HG03175 (cell line): ENCODE data around the gene H2AZ2.

ENCODE experiments used
- ATAC-seq: cut with Tn5 transposase; IDR thresholded peaks from one replicate; pipeline ENCODE4 v1.9.1; 2021; ENCODE audit warnings: mild to moderate bottlenecking, moderate library complexity; ENCODE audit not compliant: unreplicated experiment

Gene H2AZ2

GRCh38 chr7:44847920-44848634 lies at the start of gene H2AZ2:
TSS of gene H2AZ2 (minus strand) at chr7:44848087. CDS start at chr7:44847971, 116 bp downstream.
- peak; percentile 87 for ATAC-seq

GRCh38 chr7:44897309-44897708 lies 49.4 kb upstream of the H2AZ2 start:
- ATAC-seq: no peak

- ATAC-seq: no peak
Observed at GRCh38 chr7:44894888-44895580, 47.1 kb upstream of the H2AZ2 start.

GRCh38 chr7:44893710-44894234 lies 45.9 kb upstream of the H2AZ2 start:
- ATAC-seq: no peak

GRCh38 chr7:44891791-44892190 lies 43.9 kb upstream of the H2AZ2 start:
- ATAC-seq: no peak

GRCh38 chr7:44891372-44891771 lies 43.5 kb upstream of the H2AZ2 start:
- no peak for ATAC-seq

- no peak for ATAC-seq
Observed at GRCh38 chr7:44889086-44889781, 41.3 kb upstream of the H2AZ2 start.

- ATAC-seq: no peak
Observed at GRCh38 chr7:44887293-44887692, 39.4 kb upstream of the H2AZ2 start.

- peak; percentile 86 for ATAC-seq
Observed at GRCh38 chr7:44885394-44886317, 37.8 kb upstream of the H2AZ2 start, which contains the start of gene PURB. TSS of gene PURB (minus strand) at chr7:44885530. CDS start at chr7:44885348, 182 bp downstream.

- peak; percentile 30 for ATAC-seq
Observed at GRCh38 chr7:44884621-44885393, 36.9 kb upstream of the H2AZ2 start.

- ATAC-seq: no peak
Observed at GRCh38 chr7:44883961-44884620, 36.2 kb upstream of the H2AZ2 start.

- no peak for ATAC-seq
Observed at GRCh38 chr7:44882899-44883298, 35.0 kb upstream of the H2AZ2 start.

GRCh38 chr7:44881610-44882009 lies 33.7 kb upstream of the H2AZ2 start:
- ATAC-seq: no peak

- no peak for ATAC-seq
Observed at GRCh38 chr7:44881066-44881600, 33.2 kb upstream of the H2AZ2 start.

GRCh38 chr7:44880317-44881018 lies 32.6 kb upstream of the H2AZ2 start:
- ATAC-seq: no peak

GRCh38 chr7:44876393-44876792 lies 28.5 kb upstream of the H2AZ2 start:
- ATAC-seq: no peak

GRCh38 chr7:44875241-44875640 lies 27.4 kb upstream of the H2AZ2 start:
- ATAC-seq: no peak

- ATAC-seq: no peak
Observed at GRCh38 chr7:44872787-44873186, 24.9 kb upstream of the H2AZ2 start.
